Vagina (tissue), 2 donors: Measurements from ENCODE around the gene RAB27A.

Experiments used
- POLR2A ChIP-seq, 2 donors: fragments of 450-650 bp; IDR thresholded peaks; one replicate each; pipeline ENCODE4 v1.6.1; 2017; ENCODE audit warnings: antibody characterized with exemption in 2 of 2, mild to moderate bottlenecking in 2 of 2, moderate library complexity in 2 of 2
- TF ChIP-seq, protein P1 (sequence below), 3 experiments: fragments of 450-650 bp in 2 of 3; fragments of 200-600 bp in 1 of 3; sonication (generic) in 1 of 3; IDR thresholded peaks; one replicate each; pipeline ENCODE4 v1.5.1; 2017 to 2019; ENCODE audit warnings: antibody characterized with exemption in 3 of 3, mild to moderate bottlenecking in 2 of 3, moderate library complexity in 2 of 3

GRCh38 chr15:55197719-55198118 lies 91.9 kb downstream of the RAB27A start:
- TF ChIP-seq, protein P1, sequence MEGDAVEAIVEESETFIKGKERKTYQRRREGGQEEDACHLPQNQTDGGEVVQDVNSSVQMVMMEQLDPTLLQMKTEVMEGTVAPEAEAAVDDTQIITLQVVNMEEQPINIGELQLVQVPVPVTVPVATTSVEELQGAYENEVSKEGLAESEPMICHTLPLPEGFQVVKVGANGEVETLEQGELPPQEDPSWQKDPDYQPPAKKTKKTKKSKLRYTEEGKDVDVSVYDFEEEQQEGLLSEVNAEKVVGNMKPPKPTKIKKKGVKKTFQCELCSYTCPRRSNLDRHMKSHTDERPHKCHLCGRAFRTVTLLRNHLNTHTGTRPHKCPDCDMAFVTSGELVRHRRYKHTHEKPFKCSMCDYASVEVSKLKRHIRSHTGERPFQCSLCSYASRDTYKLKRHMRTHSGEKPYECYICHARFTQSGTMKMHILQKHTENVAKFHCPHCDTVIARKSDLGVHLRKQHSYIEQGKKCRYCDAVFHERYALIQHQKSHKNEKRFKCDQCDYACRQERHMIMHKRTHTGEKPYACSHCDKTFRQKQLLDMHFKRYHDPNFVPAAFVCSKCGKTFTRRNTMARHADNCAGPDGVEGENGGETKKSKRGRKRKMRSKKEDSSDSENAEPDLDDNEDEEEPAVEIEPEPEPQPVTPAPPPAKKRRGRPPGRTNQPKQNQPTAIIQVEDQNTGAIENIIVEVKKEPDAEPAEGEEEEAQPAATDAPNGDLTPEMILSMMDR (IDR thresholded peaks at IDR 0.05) = no peak
- TF ChIP-seq POLR2A (IDR thresholded peaks at IDR 0.05) = no peak
